ENCODE measurements around the gene KRT80.

KRT80 gene

GRCh38 chr12:52120951-52121823 is 70.6 kb downstream of the KRT80 start:
- Histone ChIP-seq H3K4me1 (ENCODE audit: low read depth, poor library complexity, severe bottlenecking) (peaks cover 58% of the 10 kb centered on the region), H3K27me3 (ENCODE audit: insufficient read depth, low read depth) (peaks cover 5% of the 10 kb centered on the region; the same call in 1 of the 2 replicates), H3K27ac (no peak overlapping the region), H4K20me1 (ENCODE audit: insufficient read depth) (no peaks in the 10 kb centered on the region), H3K4me2 (peak overlapping the region; percentile 19; the same call in 1 of the 2 replicates), H2AFZ (ENCODE audit: low read depth) (0 out of 2 replicates have a peak overlapping the region, but pooled peaks have one; percentile 11), H3K4me3 (IDR thresholded peaks at IDR 0.05; ENCODE audit: insufficient read depth, low read depth, low read length) (no peak overlapping the region), H3K36me3 (ENCODE audit: insufficient read depth) (no peaks in the 10 kb centered on the region), H3K9ac (no peak overlapping the region), H3K79me2 (ENCODE audit: insufficient read depth, low read depth) (no peaks in the 10 kb centered on the region)
- TF ChIP-seq CTCF (conservative IDR thresholded peaks at IDR 0.05; ENCODE audit: low read depth, low read length): no peak

GRCh38 chr12:52119398-52120254 is 72.2 kb downstream of the KRT80 start:
- peaks cover 64% of the 10 kb centered on the region for H3K4me1 ChIP-seq (ENCODE audit: low read depth, poor library complexity, severe bottlenecking)
- H3K36me3 ChIP-seq (ENCODE audit: insufficient read depth): no peaks in the 10 kb centered on the region
- peak overlapping the region; percentile 8; the same call in 1 of the 2 replicates for H3K4me2 ChIP-seq
- H3K4me3 ChIP-seq (IDR thresholded peaks at IDR 0.05; ENCODE audit: insufficient read depth, low read depth, low read length): no peak overlapping the region
- peaks cover 5% of the 10 kb centered on the region; the same call in 1 of the 2 replicates for H3K27me3 ChIP-seq (ENCODE audit: insufficient read depth, low read depth)
- H3K9ac ChIP-seq: no peak overlapping the region
- no peaks in the 10 kb centered on the region for H3K79me2 ChIP-seq (ENCODE audit: insufficient read depth, low read depth)
- no peaks in the 10 kb centered on the region for H4K20me1 ChIP-seq (ENCODE audit: insufficient read depth)
- peak; percentile 77 for TF ChIP-seq CTCF (conservative IDR thresholded peaks at IDR 0.05; ENCODE audit: low read depth, low read length)
- H2AFZ ChIP-seq (ENCODE audit: low read depth): peak overlapping the region; percentile 23; the same call in 1 of the 2 replicates
- H3K27ac ChIP-seq: no peak overlapping the region

All from KMS-11 (cell line).